ENCODE results near the gene NFIX. TPM values are rescaled to one million over a fixed set of nuclear protein-coding genes. Genes with fewer than 3 reads are reported as not detected.

NFIX gene
- total RNA-seq, 1 donor from 2014 or later, result 5.8 TPM

DNA sequence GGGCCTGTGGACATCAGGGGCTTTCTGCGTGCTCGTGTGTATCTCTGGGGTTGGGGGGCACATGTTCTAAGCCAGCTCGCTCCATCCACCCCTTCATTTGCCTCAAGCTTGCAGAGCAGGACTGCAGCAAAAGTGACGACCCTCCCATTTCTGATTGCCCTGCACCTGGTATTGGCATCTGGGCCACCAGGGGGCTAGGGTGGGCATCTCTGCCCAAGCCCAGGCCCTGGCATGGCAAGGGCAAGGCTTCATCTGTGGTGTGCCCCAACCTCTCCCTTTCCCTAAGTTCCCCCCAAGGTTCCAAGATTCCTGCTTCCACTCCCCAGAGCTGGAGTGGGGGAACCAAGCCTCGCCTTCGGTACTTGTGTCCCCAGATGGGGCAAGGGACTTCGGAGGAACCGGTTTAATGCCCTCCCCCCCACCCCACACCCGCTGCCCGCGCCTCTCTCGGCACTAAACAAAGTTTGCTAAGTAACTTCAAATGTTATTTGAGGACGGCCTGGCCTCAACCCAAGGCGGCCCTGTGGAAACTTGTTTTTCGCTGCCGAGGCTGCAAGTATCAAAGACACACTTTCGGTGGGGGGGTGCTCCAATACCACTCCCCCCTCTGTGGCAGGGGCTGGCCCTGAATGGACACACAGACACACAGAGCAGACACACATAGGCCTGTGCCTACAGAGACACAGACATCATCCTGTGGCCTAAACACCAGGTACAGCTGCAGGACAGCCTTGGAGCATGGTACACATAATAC lies 12.2 kb downstream of the NFIX start:
- DNase-seq (ENCODE audit: low read depth), result peak; percentile 50
- peaks cover 2% of the 10 kb centered on the region for H3K27me3 ChIP-seq (ENCODE audit: control insufficient read depth, insufficient read depth, low read length)
- TF ChIP-seq, protein P1, sequence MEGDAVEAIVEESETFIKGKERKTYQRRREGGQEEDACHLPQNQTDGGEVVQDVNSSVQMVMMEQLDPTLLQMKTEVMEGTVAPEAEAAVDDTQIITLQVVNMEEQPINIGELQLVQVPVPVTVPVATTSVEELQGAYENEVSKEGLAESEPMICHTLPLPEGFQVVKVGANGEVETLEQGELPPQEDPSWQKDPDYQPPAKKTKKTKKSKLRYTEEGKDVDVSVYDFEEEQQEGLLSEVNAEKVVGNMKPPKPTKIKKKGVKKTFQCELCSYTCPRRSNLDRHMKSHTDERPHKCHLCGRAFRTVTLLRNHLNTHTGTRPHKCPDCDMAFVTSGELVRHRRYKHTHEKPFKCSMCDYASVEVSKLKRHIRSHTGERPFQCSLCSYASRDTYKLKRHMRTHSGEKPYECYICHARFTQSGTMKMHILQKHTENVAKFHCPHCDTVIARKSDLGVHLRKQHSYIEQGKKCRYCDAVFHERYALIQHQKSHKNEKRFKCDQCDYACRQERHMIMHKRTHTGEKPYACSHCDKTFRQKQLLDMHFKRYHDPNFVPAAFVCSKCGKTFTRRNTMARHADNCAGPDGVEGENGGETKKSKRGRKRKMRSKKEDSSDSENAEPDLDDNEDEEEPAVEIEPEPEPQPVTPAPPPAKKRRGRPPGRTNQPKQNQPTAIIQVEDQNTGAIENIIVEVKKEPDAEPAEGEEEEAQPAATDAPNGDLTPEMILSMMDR (IDR thresholded peaks at IDR 0.05; ENCODE audit: insufficient read depth, low read length, severe bottlenecking), result peak; percentile 8
- H3K4me3 ChIP-seq (ENCODE audit: low read depth, low read length), result no peak overlapping the region
- peak; percentile 60 for FAIRE-seq
- no peaks in the 10 kb centered on the region for H3K36me3 ChIP-seq (ENCODE audit: control insufficient read depth, insufficient read depth, low read length)

DNA sequence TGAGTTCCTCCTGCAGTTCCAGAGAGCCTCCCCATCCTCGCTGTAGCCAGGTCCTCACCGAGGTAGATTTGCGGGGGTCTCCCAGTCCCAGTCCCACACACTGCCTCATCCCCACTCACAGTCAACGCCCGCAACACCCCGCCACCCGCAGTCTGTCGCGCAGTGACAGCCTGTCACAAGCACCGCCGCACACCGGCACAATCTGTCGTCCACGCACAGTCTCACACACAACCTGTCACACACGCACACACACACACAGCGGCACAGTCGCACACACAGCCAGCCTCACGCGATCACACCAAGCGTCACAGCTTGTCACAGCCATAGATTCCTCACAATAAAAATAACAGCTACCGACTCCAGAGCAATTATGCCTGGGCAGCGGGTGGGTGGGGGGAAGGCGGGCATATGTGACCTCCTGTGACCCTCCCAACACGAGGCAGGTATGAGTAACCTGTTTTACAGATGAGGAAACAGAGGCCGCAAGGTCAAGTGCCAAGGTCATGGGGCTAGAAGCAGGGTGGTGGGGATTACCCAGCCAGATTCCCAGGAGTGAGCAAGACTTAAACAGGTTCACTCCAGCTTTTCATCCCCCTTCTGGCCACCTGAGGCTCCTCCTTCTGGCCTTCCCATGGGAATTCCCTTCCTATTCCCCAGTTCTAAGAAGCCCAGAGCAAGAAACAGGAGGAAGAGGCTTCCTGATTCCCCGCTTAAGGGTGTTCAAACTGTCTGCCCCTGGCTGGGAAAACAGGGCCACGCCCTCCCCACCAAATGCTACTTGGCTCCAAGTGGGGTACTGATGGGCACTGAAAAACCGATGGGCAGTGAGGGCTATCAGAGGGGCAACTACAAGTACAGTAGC lies 13.9 kb downstream of the NFIX start:
- TF ChIP-seq, protein P1 (IDR thresholded peaks at IDR 0.05; ENCODE audit: insufficient read depth, low read length, severe bottlenecking), result peak; percentile 7
- H3K27me3 ChIP-seq (ENCODE audit: control insufficient read depth, insufficient read depth, low read length), result peaks cover 2% of the 10 kb centered on the region
- DNase-seq (ENCODE audit: low read depth), result peak; percentile 45
- FAIRE-seq, result no peak
- H3K4me3 ChIP-seq (ENCODE audit: low read depth, low read length), result no peak overlapping the region
- no peaks in the 10 kb centered on the region for H3K36me3 ChIP-seq (ENCODE audit: control insufficient read depth, insufficient read depth, low read length)

DNA sequence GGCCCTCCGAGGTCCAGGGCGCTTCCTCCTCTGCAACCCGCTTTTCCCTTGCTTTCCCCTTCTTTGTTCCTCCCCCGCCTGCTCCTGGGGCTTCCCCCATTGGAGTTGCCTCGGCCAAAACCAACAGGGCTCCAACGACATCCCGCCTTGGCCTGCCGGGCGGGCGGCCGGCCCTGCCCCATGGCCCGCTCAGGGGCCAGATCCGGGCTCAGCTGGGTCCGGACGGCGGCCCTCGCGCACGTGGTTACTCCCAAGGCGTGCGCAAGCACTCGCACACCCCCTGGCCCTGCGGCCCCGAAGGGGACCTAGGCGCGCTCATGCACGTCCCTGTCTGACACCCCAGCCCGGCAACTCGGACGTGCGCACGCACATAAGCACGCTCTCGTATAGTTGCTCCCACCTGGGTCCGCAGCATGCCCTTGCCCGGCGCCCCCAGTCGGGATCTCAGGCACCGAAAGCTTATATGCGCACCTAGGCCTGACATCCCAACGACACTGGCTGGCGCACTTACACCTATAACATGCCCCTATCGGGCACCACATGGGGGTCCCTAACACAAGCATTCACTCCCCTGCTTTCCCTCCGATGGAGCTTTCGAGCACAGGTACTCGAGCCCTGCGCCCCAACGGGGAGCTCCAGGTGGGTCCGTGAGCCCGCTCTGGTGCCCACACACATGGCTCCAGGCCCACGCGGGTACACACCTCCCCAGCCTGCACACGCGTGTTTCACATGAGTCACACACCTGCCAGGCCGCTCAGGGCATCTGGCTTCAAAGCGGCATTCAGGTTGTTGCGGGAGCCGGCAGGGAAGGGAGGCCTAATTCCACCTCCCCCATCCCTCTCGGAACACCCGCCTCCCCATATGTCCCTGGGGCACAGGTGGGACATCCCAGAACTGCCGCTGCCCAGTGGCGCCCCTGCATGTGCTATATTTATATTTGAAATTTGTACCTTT lies 15.0 kb downstream of the NFIX start:
- Histone ChIP-seq H3K27me3 (ENCODE audit: control insufficient read depth, insufficient read depth, low read length) (peaks cover 2% of the 10 kb centered on the region), H3K4me3 (ENCODE audit: low read depth, low read length) (no peak overlapping the region)
- TF ChIP-seq, protein P1 (IDR thresholded peaks at IDR 0.05; ENCODE audit: insufficient read depth, low read length, severe bottlenecking), result no peak

DNA sequence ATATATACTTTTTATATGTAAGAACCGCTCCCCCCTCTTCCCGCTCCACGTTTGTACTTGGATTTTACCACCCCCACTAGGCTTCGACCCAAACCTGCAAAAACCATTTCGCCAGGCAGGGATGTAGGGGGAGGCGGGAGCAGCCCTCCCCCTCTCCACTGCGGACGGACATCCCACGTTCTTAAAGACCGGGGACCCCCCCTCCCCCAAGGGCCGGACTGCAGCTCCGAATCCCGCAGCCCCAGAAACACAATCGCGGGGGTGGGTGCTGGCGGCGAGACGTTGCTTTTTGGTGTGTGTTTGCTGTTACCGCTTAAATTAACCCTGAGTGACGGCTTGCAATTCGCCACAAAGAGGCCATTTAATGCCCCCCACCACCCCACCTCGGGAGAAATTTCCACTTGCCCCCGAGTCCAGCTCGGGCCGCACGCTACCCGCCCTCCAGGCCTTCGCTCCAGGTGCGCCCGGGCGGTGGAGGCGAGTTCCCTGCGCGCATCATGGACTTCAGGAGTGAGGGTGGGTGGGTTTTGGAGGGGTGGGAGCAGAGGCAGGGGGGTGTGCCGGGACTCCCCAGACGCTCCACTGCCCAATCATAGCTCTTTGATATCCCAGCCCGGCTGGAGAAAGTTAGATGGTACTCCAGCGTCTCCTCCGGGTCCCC lies 15.8 kb downstream of the NFIX start:
- H3K27me3 ChIP-seq (ENCODE audit: control insufficient read depth, insufficient read depth, low read length), result peaks cover 2% of the 10 kb centered on the region
- no peaks in the 10 kb centered on the region for H3K36me3 ChIP-seq (ENCODE audit: control insufficient read depth, insufficient read depth, low read length)
- no peak for DNase-seq (ENCODE audit: low read depth)
- TF ChIP-seq, protein P1 (IDR thresholded peaks at IDR 0.05; ENCODE audit: insufficient read depth, low read length, severe bottlenecking), result no peak
- no peak overlapping the region for H3K4me3 ChIP-seq (ENCODE audit: low read depth, low read length)
- FAIRE-seq, result no peak

More for the DNA sequence above, 15.0 kb downstream of the NFIX start:
- DNase-seq (ENCODE audit: low read depth), result no peak
- no peaks in the 10 kb centered on the region for H3K36me3 ChIP-seq (ENCODE audit: control insufficient read depth, insufficient read depth, low read length)
- no peak for FAIRE-seq

Data from bronchial epithelial cell (primary cell).